T-cell (primary cell): ENCODE measurements around the gene ATP2A2. TPM values are rescaled to one million over a fixed set of nuclear protein-coding genes. Genes with fewer than 3 reads are reported as not detected.
A peak's percentile ranks its signal among the peaks of the same experiment; 100 is the strongest.
"Not testable (repeated sequence)": the region's sequence is repeated elsewhere in the genome, so short reads cannot be mapped to it uniquely, and the experiment has no call there.

ENCODE experiments used
- ATAC-seq, 4 experiments: fragments of 200-7000 bp in 3 of 4; fragments of 150-1000 bp in 1 of 4; cut with Tn5 transposase; replicated peaks in 1 of 4; 1 replicate in 3 of 4; 2 replicates in 1 of 4; pipeline ENCODE4 v1.10.0; 2021; ENCODE audit warnings: moderate library complexity in 3 of 4, mild to moderate bottlenecking in 2 of 4, moderate number of reproducible peaks in 1 of 4
- CTCF ChIA-PET, 2 donors: fragments of 300-600 bp; sonication (Branson Sonifier 250); formaldehyde crosslinking; loops; one replicate each; lab custom pipeline; 2022; ENCODE audit warnings: antibody characterized with exemption in 2 of 2; lab: Charles Lee
- POLR2A ChIA-PET, 2 donors: fragments of 300-600 bp; sonication (Branson Sonifier 250); formaldehyde crosslinking; loops; one replicate each; lab custom pipeline; 2022; ENCODE audit warnings: antibody characterized with exemption in 2 of 2; lab: Charles Lee
- DNase-seq, 35 experiments: peaks; one replicate each; pipeline versions ENCODE4 v3.0.0 to v3.0.0-alpha.2; 2013 to 2023
- H3K27ac ChIP-seq: one replicate; pipeline ENCODE4 v1.5.1; 2013; ENCODE audit warnings: low read length
- H3K27me3 ChIP-seq, 2 experiments: replicated peaks in 1 of 2; 1 replicate in 1 of 2; 2 replicates in 1 of 2; pipeline versions ENCODE4 v1.6.1 to v1.7.0; 2013; ENCODE audit warnings: low read length in 1 of 2, mixed read lengths in 1 of 2; ENCODE audit not compliant: control insufficient read depth in 2 of 2, insufficient read depth in 2 of 2; ENCODE audit errors: extremely low read depth in 1 of 2
- H3K36me3 ChIP-seq, 2 donors: 1 replicate in 1 of 2; 2 replicates in 1 of 2; pipeline versions ENCODE4 v1.6.1 to v1.7.0; 2013; ENCODE audit warnings: low read length in 1 of 2; ENCODE audit not compliant: control insufficient read depth in 2 of 2, insufficient read depth in 1 of 2; ENCODE audit errors: extremely low read depth in 1 of 2
- H3K4me1 ChIP-seq, 2 experiments: 1 replicate in 1 of 2; 2 replicates in 1 of 2; pipeline versions ENCODE4 v1.6.1 to v1.7.0; 2013; ENCODE audit warnings: low read length in 2 of 2, mixed read lengths in 1 of 2; ENCODE audit not compliant: insufficient read depth in 2 of 2, control insufficient read depth in 1 of 2; ENCODE audit errors: extremely low read depth in 1 of 2
- H3K4me3 ChIP-seq, 2 donors: 1 replicate in 1 of 2; 2 replicates in 1 of 2; pipeline versions ENCODE4 v1.5.1 to v1.7.0; 2013; ENCODE audit warnings: mild to moderate bottlenecking in 2 of 2, low read length in 1 of 2, moderate library complexity in 1 of 2; ENCODE audit not compliant: control insufficient read depth in 1 of 2; ENCODE audit errors: extremely low read depth in 1 of 2
- H3K9me3 ChIP-seq: 2 replicates; pipeline ENCODE4 v1.7.0; 2013
- H3K27ac Mint-ChIP-seq, 2 donors: one replicate each; pipeline ENCODE4 v1.8.0; 2020 to 2021; ENCODE audit warnings: mild to moderate bottlenecking in 2 of 2, mixed read lengths in 2 of 2
- H3K27me3 Mint-ChIP-seq, 2 donors: one replicate each; pipeline ENCODE4 v1.8.0; 2021 to 2022; ENCODE audit warnings: mixed read lengths in 2 of 2
- H3K36me3 Mint-ChIP-seq: one replicate; pipeline ENCODE4 v1.8.0; 2021; ENCODE audit warnings: mixed read lengths
- H3K4me1 Mint-ChIP-seq, 3 donors: one replicate each; pipeline ENCODE4 v1.8.0; 2020 to 2022; ENCODE audit warnings: mixed read lengths in 3 of 3, mild to moderate bottlenecking in 1 of 3
- H3K4me3 Mint-ChIP-seq, 3 donors: one replicate each; pipeline ENCODE4 v1.8.0; 2020 to 2022; ENCODE audit warnings: mild to moderate bottlenecking in 3 of 3, mixed read lengths in 3 of 3, moderate library complexity in 3 of 3
- H3K9me3 Mint-ChIP-seq, 3 donors: one replicate each; pipeline ENCODE4 v1.8.0; 2020 to 2022; ENCODE audit warnings: mixed read lengths in 3 of 3
- WGBS: methylation state at CpG from one replicate; pipeline ENCODE4 v1.1.5; 2013; ENCODE audit warnings: missing lambda C conversion rate; ENCODE audit not compliant: insufficient coverage; 5-methylcytosine and 5-hydroxymethylcytosine counted together
- total RNA-seq, 35 experiments: library from RNA in 6 of 35; stranded (reverse) in 6 of 35; fragments of 120-200 nt in 1 of 35; gene quantifications; one replicate each; pipeline versions ENCODE4 v1.2.1 to v1.2.4 and lab custom pipeline; 2013 to 2026

The ATP2A2 gene
- total RNA-seq, 5 donors from 2014 or later (not counting 1 experiment from before 2014, with no cell fraction given) = 82.0 to 88.2 (median 82.8) TPM

DNA sequence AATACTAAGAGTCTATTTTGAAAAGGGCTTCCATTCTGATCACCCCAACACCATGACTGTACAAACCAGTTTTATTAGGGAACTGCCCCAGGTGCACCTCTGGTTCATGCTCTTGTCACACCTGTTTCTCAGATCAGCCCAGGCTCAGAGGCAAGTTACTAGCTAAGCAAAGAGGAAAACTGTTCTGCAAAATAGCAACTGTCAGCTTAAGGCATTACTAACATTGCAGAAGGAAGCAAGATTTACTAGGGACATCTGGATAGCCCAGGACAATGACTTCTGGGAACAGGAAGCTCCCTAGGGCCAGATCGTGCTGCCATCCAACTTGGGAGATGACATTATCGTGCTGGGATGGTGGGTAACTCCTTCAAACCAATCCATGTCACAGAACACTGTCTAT is 92.4 kb downstream of the ATP2A2 start:
- no peak overlapping the region for H3K27ac ChIP-seq
- Mint-ChIP-seq H3K4me1 (peaks cover 0 to 4% (median 2%) of the 10 kb centered on the region in 3 donors), H3K9me3 (no peaks in the 10 kb centered on the region), H3K4me3 (no peak overlapping the region), H3K36me3 (peaks cover 35% of the 10 kb centered on the region), H3K27me3 (no peaks in the 10 kb centered on the region), H3K27ac (no peak overlapping the region)
- WGBS = no CpG with 5 or more reads among the region's 2 CpGs
- H3K4me1 ChIP-seq = peaks cover 0 to 8% of the 10 kb centered on the region in 2 experiments
- peaks cover 8 to 66% of the 10 kb centered on the region in 2 donors for H3K36me3 ChIP-seq
- DNase-seq (no peak), ATAC-seq (no peak)
- POLR2A ChIA-PET = no interaction called here
- no peak overlapping the region for H3K4me3 ChIP-seq
- CTCF ChIA-PET = interaction anchor here in 1 of 2 donors (1.4 kb wide), 1 partner anchor 58 kb away, joined by 4 read pairs; no protein-coding TSS in a partner anchor
- no peaks in the 10 kb centered on the region for H3K27me3 ChIP-seq
- no peaks in the 10 kb centered on the region for H3K9me3 ChIP-seq

- no peak for ATAC-seq
- ChIA-PET POLR2A (no interaction called here), CTCF (interaction anchor here in 1 of 2 donors (1.4 kb wide), 1 partner anchor 57 kb away, joined by 4 read pairs; no protein-coding TSS in a partner anchor)
- Histone ChIP-seq H3K4me1 (peaks cover 0 to 8% of the 10 kb centered on the region in 2 experiments), H3K36me3 (peaks cover 10 to 72% of the 10 kb centered on the region in 2 donors), H3K27me3 (no peaks in the 10 kb centered on the region), H3K9me3 (no peaks in the 10 kb centered on the region), H3K4me3 (no peak overlapping the region), H3K27ac (no peak overlapping the region)
- DNase-seq = no peak
- peaks cover 0 to 4% (median 2%) of the 10 kb centered on the region in 3 donors for H3K4me1 Mint-ChIP-seq
- no peaks in the 10 kb centered on the region for H3K27me3 Mint-ChIP-seq
- H3K27ac Mint-ChIP-seq = no peak overlapping the region
- WGBS = over 99% methylated on average over 13 of the region's 13 CpGs
- H3K36me3 Mint-ChIP-seq = peaks cover 40% of the 10 kb centered on the region
- no peak overlapping the region for H3K4me3 Mint-ChIP-seq
- H3K9me3 Mint-ChIP-seq = no peaks in the 10 kb centered on the region
Observed at GRCh38 chr12:110373962-110374611, 93.0 kb downstream of the ATP2A2 start.

DNA sequence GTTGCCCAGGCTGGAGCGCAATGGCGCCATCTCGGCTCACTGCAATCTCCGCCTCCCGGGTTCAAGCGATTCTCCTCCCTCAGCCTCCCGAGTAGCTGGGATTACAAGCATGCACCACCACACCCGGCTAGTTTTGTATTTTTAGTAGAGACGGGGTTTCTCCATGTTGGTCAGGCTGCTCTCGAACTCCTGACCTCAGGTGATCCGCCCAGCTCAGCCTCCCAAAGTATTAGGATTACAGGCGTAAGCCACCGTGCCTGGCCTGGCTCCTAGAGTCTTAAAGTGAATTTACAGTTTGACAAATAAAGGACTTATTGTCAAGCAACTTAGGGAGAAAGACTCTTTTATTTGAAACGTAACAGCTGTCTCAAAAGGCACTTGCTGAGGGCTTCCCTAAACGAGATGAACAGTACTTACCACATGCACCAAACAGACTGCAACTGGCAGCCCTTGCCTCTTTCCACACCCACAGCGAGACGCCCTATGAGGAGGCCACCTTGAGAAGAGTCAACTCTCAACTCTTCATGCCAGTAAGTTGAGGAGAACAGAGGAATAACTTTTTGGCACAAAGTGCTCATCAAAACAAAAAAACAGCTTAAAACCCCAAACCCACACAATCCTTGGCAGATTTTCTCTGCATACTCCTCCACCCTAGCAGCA is 97.2 kb downstream of the ATP2A2 start:
- Mint-ChIP-seq H3K36me3 (peaks cover 53% of the 10 kb centered on the region), H3K27ac (peak overlapping the region in 1 of 2 donors; percentile 8)
- H3K27ac ChIP-seq, H3K9me3 Mint-ChIP-seq, H3K4me3 ChIP-seq, H3K27me3 ChIP-seq, H3K4me1 Mint-ChIP-seq, DNase-seq, POLR2A ChIA-PET, H3K9me3 ChIP-seq, H3K4me1 ChIP-seq, H3K4me3 Mint-ChIP-seq, ATAC-seq, H3K27me3 Mint-ChIP-seq, CTCF ChIA-PET: not testable (repeated sequence)
- 100% methylated on average over 2 of the region's 17 CpGs for WGBS
- H3K36me3 ChIP-seq = peaks cover 23 to 84% of the 10 kb centered on the region in 2 donors

DNA sequence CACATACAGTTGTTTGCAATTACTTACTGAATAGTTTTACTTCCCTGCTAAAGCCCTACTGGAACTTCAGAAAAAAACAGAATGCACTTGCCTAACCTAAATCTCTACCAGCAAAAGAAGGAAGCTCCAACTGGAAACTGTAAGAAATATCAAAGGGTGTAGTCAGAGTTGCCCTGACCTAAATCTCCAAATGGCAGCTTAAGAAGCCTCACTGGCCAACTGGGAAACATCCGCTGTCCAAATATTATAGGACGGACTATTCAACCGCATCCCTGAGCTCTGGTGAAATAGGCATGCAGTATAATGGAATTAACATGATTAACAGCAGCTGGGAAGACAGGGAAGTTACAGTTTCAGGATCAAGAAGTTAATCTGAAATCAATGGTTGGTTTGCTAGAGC is 98.2 kb downstream of the ATP2A2 start:
- no peaks in the 10 kb centered on the region for H3K9me3 ChIP-seq
- no peaks in the 10 kb centered on the region for H3K4me1 ChIP-seq
- Mint-ChIP-seq H3K4me3 (no peak overlapping the region), H3K9me3 (no peaks in the 10 kb centered on the region), H3K27ac (peak overlapping the region in 1 of 2 donors; percentile 14), H3K4me1 (peaks cover 0 to 2% (median 0%) of the 10 kb centered on the region in 3 donors), H3K27me3 (no peaks in the 10 kb centered on the region), H3K36me3 (peaks cover 50% of the 10 kb centered on the region)
- WGBS = 100% methylated on average over 1 of the region's 3 CpGs
- H3K27ac ChIP-seq = no peak overlapping the region
- H3K36me3 ChIP-seq = peaks cover 23 to 75% of the 10 kb centered on the region in 2 donors
- POLR2A ChIA-PET = interaction anchor here (0.6 kb wide), 2 partner anchors 10 to 25 kb away, joined by 3 read pairs; no protein-coding TSS in a partner anchor
- no peaks in the 10 kb centered on the region for H3K27me3 ChIP-seq
- DNase-seq (no peak), ATAC-seq (no peak)
- CTCF ChIA-PET = no interaction called here
- H3K4me3 ChIP-seq = no peak overlapping the region

DNA sequence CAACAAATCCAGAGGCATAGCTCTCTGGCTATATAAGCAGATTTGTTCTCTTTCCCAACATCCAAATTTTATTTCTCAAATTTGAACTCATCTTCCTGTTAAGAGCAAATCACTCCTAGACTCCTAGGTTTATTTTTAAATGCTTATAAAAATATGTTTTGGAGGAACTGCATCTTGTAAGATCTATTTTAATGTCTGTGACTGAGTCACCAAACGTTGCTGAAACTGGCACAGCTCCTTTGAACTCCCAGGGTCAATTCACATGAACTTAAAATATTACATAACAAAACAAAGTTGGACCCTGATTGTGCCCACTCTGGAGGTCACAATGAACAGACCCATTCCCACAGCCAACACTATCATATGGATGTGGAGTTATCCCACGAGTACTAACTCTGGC is 98.6 kb downstream of the ATP2A2 start:
- no peaks in the 10 kb centered on the region for H3K27me3 ChIP-seq
- Mint-ChIP-seq H3K9me3 (no peaks in the 10 kb centered on the region), H3K4me3 (no peak overlapping the region), H3K4me1 (peaks cover 0 to 4% (median 0%) of the 10 kb centered on the region in 3 donors), H3K27me3 (no peaks in the 10 kb centered on the region), H3K36me3 (peaks cover 49% of the 10 kb centered on the region), H3K27ac (no peak overlapping the region)
- no peak overlapping the region for H3K4me3 ChIP-seq
- no peak overlapping the region for H3K27ac ChIP-seq
- WGBS = 100% methylated on average over 1 of the region's 2 CpGs
- POLR2A ChIA-PET = interaction anchor here in 1 of 2 donors (0.6 kb wide), 1 partner anchor 10 kb away, joined by 3 read pairs; no protein-coding TSS in a partner anchor
- ATAC-seq (no peak), DNase-seq (no peak)
- H3K36me3 ChIP-seq = peaks cover 25 to 72% of the 10 kb centered on the region in 2 donors
- CTCF ChIA-PET = no interaction called here
- H3K9me3 ChIP-seq = no peaks in the 10 kb centered on the region
- H3K4me1 ChIP-seq = no peaks in the 10 kb centered on the region

DNA sequence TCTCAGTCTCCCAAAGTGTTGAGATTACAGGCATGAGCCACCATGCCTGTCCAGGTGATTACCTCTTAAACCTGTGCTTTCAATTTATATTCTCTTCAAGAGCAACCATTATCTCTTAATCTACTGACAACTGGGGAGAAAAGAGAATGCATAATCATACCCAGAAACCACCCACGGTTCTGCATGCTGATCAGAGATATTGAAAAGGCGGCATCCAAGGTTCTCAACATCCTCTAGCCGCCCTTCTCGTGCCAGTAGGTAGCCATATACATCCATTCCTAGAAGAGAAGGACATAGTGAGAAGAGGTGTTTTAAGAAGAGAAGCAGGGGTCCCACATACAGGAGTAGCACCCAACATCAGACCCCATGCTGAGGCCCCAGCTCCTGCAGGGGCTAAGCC is 101.6 kb downstream of the ATP2A2 start:
- peak overlapping the region; percentile 64 to 70 for H3K27ac Mint-ChIP-seq
- no peaks in the 10 kb centered on the region for H3K9me3 ChIP-seq
- H3K4me3 ChIP-seq = no peak overlapping the region
- peaks cover 52% of the 10 kb centered on the region for H3K36me3 Mint-ChIP-seq
- H3K4me1 ChIP-seq = no peaks in the 10 kb centered on the region
- peak in 1 of 4 experiments; percentile 24 for ATAC-seq
- no CpG with 5 or more reads among the region's 4 CpGs for WGBS
- H3K27me3 Mint-ChIP-seq = no peaks in the 10 kb centered on the region
- H3K4me3 Mint-ChIP-seq = no peak overlapping the region
- POLR2A ChIA-PET = no interaction called here
- DNase-seq = no peak
- peaks cover 32 to 71% of the 10 kb centered on the region in 2 donors for H3K36me3 ChIP-seq
- H3K4me1 Mint-ChIP-seq = peaks cover 0 to 9% (median 0%) of the 10 kb centered on the region in 3 donors
- H3K27me3 ChIP-seq = no peaks in the 10 kb centered on the region
- H3K9me3 Mint-ChIP-seq = no peaks in the 10 kb centered on the region
- CTCF ChIA-PET = interaction anchor here in 1 of 2 donors (0.6 kb wide), 1 partner anchor 24 kb away, joined by 8 read pairs; no protein-coding TSS in a partner anchor
- no peak overlapping the region for H3K27ac ChIP-seq
